GM12892 (cell line): ENCODE measurements around the gene PPP2R2B.

Experiments used
- POLR2A ChIP-seq: IDR thresholded peaks from 2 replicates; pipeline ENCODE4 v1.6.1; 2011; ENCODE audit warnings: low read depth, low read length, control low read depth
- POLR2AphosphoS5 ChIP-seq: IDR thresholded peaks from 2 replicates; pipeline ENCODE4 v1.6.1; 2011; ENCODE audit warnings: low read depth, low read length, control low read depth

DNA sequence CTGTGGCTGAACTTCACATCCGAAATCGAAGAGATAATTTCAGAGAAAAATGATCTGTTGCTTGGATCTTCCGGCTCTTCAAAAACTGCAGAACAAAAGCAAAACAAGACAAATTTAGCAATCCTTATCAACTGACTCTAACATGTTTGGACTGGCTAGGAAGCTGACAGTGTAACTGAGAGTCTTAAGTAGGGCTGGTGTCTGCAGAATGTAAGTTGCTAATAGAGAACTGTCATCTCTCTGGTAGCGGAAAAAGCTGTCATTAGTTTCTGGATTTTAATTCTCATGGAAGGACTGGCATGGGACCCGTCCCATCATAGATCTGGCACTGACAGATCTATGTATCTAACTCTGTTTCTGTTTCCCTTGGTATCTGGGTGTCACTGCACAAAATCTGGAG, 278.2 kb downstream of the PPP2R2B start:
- TF ChIP-seq POLR2AphosphoS5 (no peak), POLR2A (no peak)
